Fibroblast of the aortic adventitia (primary cell): ENCODE measurements around the gene RBM18. TPM values are rescaled to one million over a fixed set of nuclear protein-coding genes. Genes with fewer than 3 reads are reported as not detected.

Experiments used
- DNase-seq: peaks from one replicate; pipeline ENCODE4 v3.0.0-alpha.2; 2010; ENCODE audit warnings: low read depth
- H3K4me3 ChIP-seq: 2 replicates; pipeline ENCODE4 v1.5.1; 2011; ENCODE audit warnings: low read depth, mild to moderate bottlenecking, control low read depth, low read length, moderate library complexity
- total RNA-seq: library from RNA; depleted of rRNA; stranded (reverse); fragments of >200 nt; gene quantifications from 2 replicates; pipeline ENCODE4 v1.2.3, GENCODE V29; 2012; ENCODE audit warnings: low replicate concordance
- TF ChIP-seq, protein P1 (sequence below): IDR thresholded peaks from 2 replicates; pipeline ENCODE4 v1.5.1; 2011; ENCODE audit warnings: mild to moderate bottlenecking, low read length, control low read depth, inconsistent platforms; ENCODE audit not compliant: insufficient read depth

Gene RBM18
- total RNA-seq, 1 donor = 13.0 TPM

DNA sequence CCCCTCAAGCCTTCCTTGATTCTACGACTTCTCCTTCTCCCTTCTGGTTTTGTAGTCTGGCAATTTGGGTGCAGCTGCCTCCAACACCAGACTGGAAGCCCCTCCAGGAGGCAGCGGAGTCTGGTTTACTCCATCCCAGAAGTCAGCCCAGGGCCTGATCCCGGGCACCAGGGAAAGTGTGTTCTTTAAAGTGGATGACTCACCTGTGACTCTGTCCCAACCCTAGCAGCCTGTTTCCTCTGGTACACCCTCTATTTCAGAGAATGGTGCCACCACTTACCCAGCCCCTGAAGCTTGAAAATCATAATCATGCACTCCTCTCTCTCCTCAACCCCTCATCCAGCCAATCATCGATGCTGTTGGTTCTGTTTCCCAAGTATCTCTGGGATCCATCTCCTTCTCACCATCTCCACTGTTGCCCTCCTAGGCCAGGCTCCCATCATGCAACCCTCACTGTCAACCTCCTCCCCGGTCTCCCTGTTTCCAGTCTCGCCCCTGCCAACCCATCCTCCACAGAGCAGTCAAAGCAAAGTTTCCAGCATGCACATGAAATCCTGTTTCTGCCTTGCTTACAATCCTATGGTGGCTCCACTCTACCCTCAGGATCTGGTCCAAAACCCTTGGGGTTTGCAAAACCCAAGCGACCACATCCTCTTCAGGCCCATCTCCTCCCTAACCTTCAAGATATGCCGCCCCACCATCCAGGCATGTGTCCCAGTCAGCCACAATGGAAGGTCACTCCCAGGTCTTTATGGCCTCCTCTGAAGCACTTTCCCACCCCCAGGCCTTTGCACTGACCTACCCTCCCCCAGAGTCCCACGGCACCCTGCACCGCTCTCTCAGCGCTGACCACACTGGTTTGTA is 46.3 kb downstream of the RBM18 start:
- no peak overlapping the region for H3K4me3 ChIP-seq
- TF ChIP-seq, protein P1, sequence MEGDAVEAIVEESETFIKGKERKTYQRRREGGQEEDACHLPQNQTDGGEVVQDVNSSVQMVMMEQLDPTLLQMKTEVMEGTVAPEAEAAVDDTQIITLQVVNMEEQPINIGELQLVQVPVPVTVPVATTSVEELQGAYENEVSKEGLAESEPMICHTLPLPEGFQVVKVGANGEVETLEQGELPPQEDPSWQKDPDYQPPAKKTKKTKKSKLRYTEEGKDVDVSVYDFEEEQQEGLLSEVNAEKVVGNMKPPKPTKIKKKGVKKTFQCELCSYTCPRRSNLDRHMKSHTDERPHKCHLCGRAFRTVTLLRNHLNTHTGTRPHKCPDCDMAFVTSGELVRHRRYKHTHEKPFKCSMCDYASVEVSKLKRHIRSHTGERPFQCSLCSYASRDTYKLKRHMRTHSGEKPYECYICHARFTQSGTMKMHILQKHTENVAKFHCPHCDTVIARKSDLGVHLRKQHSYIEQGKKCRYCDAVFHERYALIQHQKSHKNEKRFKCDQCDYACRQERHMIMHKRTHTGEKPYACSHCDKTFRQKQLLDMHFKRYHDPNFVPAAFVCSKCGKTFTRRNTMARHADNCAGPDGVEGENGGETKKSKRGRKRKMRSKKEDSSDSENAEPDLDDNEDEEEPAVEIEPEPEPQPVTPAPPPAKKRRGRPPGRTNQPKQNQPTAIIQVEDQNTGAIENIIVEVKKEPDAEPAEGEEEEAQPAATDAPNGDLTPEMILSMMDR = no peak
- DNase-seq = no peak

DNA sequence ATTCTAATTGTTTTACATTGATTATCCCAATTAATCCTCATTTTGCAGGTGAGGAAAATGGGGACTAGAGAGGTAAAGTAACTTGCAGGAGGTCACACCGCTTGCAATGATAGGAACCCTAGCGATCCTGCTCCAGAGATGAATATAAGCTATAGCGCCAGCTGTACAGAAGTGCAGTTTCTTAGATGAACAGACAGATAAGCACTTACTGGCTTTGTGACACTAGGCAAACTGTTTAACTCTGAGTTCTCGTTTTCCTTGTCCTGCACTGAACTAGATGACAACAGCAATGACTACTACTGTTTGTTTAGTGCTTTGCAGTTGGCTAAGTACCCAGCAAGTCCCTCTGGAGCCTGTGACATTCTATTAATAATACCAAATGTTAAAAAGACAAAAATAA is 47.0 kb downstream of the RBM18 start:
- TF ChIP-seq, protein P1 = no peak

DNA sequence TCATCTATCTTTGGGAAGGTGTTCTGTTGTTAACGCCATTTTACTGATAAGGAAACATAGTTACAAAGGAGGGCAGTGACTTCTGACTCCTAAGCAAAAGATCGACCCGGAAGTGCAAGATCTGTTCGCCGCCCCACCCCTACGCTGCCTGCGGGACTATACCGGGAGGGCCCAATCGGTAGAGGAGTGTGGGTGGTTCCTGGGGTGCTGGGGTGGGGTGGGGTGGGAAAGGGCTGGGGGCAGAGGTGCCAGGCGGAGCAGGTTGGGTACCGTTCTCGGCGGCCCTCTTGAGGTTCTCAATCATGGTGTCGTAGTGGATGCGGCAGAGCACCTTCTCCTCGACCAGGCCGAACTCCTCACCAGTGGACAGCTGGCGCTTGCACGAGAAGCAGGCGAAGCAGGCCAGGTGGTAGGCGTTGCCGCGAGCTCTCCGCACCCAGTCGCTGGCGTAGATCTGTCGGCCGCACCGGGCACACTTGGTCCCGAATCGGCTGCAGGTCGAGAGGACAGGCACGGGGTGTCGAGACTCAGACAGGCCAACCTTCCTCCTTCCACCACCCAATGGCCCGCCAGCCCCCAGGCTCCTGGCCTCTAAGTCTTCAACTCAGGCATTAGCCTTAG is 47.7 kb downstream of the RBM18 start:
- TF ChIP-seq, protein P1 = no peak
- no peak overlapping the region for H3K4me3 ChIP-seq
- no peak for DNase-seq

More for the DNA sequence above, 47.0 kb downstream of the RBM18 start:
- no peak overlapping the region for H3K4me3 ChIP-seq
- no peak for DNase-seq

DNA sequence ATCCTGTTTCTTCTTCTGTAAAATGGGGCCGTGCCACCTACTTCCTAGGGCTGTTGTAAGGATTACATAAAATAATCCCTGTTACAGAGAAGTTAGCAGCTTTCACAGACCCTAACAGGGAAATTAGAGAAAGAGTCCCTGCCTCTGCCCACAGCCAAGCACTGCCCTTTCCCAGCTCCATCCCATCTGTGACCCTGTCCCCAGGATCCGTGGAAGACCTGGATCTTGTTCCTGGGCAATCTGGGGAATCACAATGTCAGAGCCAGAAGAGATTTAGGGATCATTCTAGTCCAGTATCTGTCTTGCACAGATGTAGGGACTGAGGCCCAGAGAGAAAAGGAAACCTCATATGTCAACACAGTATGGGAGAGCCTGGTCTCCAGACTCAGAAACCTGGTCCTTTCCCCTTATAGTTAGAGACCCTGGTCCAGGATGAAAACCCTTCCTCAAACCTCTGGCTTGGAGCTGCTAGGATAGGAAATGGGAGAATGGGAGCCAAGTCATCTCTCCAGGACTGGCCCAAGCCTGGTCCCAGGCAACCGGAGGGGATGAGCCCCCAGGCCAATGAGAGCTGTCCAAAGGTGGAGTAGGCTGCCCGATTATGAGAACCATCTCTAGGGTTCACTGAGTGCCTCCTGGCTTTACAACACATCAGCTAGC is 48.4 kb downstream of the RBM18 start:
- H3K4me3 ChIP-seq = no peak overlapping the region
- TF ChIP-seq, protein P1 = no peak
- no peak for DNase-seq

DNA sequence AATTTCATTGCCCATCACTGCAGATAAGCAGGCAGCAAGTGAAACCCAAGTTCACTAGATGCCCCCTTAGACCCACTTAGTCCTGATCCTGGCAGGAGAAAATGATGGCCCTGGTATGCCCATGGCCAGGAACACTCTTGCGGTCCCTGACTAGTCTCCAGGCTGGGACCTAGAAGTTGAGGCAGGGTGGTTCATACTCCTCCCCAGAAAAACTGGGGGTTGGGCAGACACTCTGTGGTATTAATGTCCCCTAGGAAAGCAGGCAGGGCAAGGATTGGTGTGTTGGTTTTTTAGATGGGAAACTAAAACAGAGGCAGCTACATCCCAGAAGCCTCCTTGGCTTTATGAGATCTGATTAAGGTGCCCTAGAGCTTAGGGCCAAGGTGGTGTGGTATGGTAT is 49.0 kb downstream of the RBM18 start:
- no peak overlapping the region for H3K4me3 ChIP-seq
- TF ChIP-seq, protein P1 = no peak
- DNase-seq = no peak

DNA sequence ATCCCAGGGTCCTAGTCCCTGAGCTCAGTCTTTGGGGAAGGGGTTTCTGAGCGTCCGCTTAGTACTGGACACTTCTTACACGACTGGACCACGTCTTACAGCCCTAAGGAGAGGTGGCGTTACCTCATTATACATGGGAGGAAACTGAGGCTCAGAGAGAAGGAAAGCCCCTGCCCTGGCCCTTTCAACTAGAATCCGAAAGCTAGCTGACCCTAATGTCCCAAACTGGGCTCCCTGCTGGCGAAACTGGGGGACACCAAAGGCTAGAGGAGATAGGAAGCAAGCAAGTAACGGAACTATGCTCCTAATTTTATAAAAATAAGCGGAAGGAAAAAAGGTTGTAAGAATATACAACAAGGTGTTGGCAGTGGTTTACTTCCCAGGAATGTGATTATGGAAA is 50.1 kb downstream of the RBM18 start:
- TF ChIP-seq, protein P1 = no peak
- DNase-seq = no peak
- no peak overlapping the region for H3K4me3 ChIP-seq
